GM12864 (cell line): ENCODE measurements around the gene VSIG8.

ENCODE experiments used
- DNase-seq: peaks from one replicate; pipeline ENCODE4 v3.0.0-alpha.2; 2011; ENCODE audit warnings: low read depth
- H3K4me3 ChIP-seq: 2 replicates; pipeline ENCODE4 v1.5.1; 2011; ENCODE audit warnings: mild to moderate bottlenecking, low read depth, low read length, control low read depth
- CTCF ChIP-seq: IDR thresholded peaks from 2 replicates; pipeline ENCODE4 v1.5.1; 2011; ENCODE audit warnings: low read depth, mild to moderate bottlenecking, moderate library complexity, low read length, control low read depth, inconsistent platforms; ENCODE audit errors: missing control alignments

Gene VSIG8

GRCh38 chr1:159851407-159851806 lies 11.1 kb downstream of the VSIG8 start:
- TF ChIP-seq CTCF, result peak; percentile 37
- no peak for DNase-seq

GRCh38 chr1:159849626-159850366 lies 12.7 kb downstream of the VSIG8 start:
- H3K4me3 ChIP-seq, result no peak overlapping the region
- no peak for DNase-seq
- TF ChIP-seq CTCF, result no peak

More at GRCh38 chr1:159851407-159851806, 11.1 kb downstream of the VSIG8 start:
- no peak overlapping the region for H3K4me3 ChIP-seq

- no peak for TF ChIP-seq CTCF
- no peak for DNase-seq
- no peak overlapping the region for H3K4me3 ChIP-seq
These were observed 14.1 kb downstream of the VSIG8 start for GRCh38 chr1:159848326-159848725.

- no peak overlapping the region for H3K4me3 ChIP-seq
- DNase-seq, result no peak
- no peak for TF ChIP-seq CTCF
These were observed 15.2 kb downstream of the VSIG8 start for GRCh38 chr1:159847231-159847630.

- no peak for TF ChIP-seq CTCF
- no peak overlapping the region for H3K4me3 ChIP-seq
- DNase-seq, result no peak
These were observed 16.5 kb downstream of the VSIG8 start for GRCh38 chr1:159845751-159846629.

- H3K4me3 ChIP-seq, result no peak overlapping the region
- TF ChIP-seq CTCF, result no peak
- no peak for DNase-seq
These were observed 19.0 kb downstream of the VSIG8 start for GRCh38 chr1:159843459-159843858.

- no peak for DNase-seq
- no peak overlapping the region for H3K4me3 ChIP-seq
- no peak for TF ChIP-seq CTCF
These were observed 20.7 kb downstream of the VSIG8 start for GRCh38 chr1:159841749-159842148.
